Activated naive CD4-positive, alpha-beta T cell treated with Interleukin-2 at 50 U/mL for 16 hours (primary cell): Measurements from ENCODE around the gene CABP4.
A peak's percentile ranks its signal among the peaks of the same experiment; 100 is the strongest.
"Not testable (repeated sequence)": the region's sequence is repeated elsewhere in the genome, so short reads cannot be mapped to it uniquely, and the experiment has no call there.

Source experiments
- DNase-seq: peaks from one replicate; pipeline ENCODE4 v3.0.0-alpha.2; 2020

Gene CABP4

GRCh38 chr11:67419325-67420049, 35.7 kb upstream of the CABP4 start:
- no peak for DNase-seq

DNA sequence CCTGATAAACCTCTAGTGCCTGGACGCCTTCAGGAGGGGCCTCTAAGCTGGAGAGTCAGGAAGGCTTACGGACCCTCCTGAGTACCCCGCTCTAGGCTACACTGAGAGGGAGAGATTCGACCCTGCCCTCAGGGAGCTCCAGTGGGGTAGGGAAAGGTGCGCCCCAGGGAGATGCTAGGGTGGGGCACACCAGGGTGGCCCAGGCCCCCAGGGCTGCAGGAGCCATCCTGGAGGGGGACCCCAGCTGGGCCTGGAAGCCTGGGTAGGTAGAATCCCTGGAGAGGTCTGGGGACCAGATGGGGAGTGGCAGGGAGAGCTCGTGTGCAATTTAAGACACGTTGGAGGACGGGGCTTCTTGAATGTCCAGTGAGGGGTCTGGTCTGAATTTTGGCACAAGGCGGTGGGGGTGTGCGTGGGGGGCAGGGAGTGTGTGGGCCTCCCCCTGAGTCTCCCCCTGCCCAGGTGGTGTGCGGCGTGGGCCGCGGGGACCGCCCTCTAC, 35.0 kb upstream of the CABP4 start:
- DNase-seq = no peak

DNA sequence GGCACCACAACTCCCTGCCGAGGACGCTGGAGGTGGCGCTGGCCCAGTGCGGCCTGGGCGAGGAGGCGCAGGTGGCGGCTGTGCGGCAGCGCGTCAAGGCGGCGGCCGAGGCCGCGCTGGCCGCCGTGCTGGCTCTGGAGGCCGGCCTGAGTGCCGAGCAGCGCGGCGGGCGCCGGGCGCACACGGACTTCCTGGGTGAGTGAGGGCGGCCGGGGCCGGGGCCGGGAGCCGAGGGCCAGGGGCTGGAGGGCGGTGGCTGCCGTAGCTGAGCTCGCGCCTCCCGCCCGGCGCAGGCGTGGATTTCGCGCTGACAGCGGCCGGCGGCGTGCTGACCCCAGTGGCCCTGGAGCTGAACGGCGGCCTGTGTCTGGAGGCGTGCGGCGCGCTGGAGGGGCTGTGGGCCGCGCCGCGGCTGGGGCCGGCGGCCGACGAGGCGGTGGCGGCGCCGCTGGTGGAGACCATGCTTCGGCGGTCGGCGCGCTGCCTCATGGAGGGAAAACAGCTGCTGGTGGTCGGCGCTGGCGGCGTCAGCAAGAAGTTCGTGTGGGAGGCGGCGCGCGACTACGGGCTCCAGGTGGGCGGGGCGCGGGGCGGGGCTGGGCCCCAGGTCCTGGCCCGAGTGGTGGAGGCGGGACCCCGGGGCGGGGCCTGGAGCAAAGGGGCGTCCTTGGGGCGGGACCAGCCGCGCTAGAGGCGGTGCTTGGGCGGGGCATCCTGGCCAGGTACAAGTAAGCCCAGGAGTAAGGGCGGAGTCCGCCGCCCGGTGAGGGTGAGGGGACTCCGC, 34.3 kb upstream of the CABP4 start:
- DNase-seq = peak; percentile 97

- no peak for DNase-seq
These were observed 33.6 kb upstream of the CABP4 start for GRCh38 chr11:67421430-67422031.

GRCh38 chr11:67422891-67423290, 32.3 kb upstream of the CABP4 start:
- DNase-seq = no peak

GRCh38 chr11:67423466-67423865, 31.7 kb upstream of the CABP4 start:
- DNase-seq = no peak

DNA sequence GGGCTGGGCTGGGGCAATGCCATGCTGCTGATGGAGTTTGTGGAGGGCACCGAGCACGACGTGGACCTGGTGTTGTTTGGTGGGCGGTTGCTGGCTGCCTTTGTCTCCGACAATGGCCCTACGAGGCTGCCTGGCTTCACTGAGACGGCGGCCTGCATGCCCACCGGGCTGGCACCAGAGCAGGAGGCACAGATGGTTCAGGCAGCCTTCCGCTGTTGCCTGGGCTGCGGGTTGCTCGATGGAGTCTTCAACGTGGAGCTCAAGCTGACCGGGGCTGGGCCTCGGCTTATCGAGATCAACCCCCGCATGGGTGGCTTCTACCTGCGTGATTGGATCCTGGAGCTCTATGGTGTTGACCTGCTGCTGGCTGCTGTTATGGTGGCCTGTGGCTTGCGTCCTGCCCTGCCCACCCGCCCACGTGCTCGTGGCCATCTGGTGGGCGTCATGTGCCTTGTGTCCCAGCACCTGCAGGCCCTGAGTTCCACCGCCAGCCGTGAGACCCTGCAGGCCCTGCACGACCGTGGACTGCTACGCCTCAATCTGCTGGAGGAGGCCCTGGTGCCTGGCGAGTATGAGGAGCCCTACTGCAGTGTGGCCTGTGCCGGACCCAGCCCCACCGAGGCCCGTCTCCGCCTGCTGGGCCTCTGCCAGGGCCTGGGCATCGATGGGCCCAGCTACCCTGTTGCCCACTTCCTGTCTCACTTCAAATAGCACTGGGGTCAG, 31.1 kb upstream of the CABP4 start:
- no peak for DNase-seq

DNA sequence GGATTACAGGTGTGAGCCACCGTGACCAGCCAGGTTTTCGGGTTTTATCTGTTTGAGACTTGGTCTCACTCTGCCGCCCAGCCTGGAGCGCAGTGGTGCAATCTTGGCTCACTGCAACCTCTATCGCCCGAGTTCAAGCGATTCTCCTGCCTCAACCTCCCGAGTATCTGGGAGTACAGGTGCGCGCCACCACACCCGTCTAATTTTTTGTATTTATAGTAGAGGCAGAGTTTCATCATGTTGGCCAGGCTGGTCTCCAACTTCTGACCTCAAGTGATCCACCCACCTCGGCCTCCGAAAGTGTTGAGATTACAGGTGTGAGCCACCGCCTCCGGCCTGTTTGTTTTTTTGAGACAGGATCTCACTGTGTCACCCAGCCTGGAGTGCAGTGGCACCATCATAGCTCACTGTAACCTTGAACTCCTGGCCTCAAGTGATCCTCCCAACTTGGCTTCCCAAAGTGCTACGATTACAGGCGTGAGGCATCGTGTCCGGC, 27.7 kb upstream of the CABP4 start:
- not testable (repeated sequence) for DNase-seq

DNA sequence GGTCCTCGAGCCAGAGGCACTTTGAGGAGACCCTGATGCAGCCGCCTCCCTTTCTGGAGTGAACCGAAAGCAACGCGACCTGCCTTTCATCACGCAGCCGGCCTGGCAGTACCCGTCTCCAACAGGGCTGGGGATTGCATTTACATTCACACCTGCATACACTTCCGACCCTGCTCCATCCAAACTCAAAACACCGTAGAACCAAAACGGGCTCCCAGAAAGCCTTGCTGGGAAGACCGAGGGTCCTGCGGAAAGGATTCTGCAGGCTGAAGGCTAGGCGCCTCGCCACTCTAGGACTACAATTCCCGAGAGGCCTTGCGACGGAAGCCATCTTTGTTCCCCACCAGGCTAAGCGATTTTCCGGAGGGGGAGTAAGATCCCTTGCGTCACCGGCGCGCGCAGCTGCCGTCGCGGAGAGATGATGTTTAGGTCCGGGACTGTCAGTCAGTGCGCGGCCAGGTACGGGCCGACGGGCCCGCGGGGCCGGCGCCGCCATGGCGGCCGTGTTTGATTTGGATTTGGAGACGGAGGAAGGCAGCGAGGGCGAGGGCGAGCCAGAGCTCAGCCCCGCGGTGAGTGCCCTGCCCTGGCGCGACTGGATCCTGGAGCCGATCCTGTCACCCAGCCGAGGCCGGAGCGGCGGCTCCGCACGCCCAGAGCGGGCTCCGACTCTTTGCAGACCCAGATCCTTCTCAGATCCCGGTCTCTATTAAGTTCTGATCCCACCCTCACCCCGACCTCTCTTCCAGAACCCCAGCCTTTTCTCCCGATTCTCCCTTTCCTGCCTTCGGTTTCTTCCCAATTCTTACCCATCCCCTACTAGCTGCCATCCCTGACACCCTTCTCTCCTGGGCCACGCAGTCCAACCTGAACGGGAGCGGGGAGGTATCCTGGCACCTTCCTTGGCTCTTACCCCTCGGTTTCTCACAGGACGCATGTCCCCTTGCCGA, 26.8 kb upstream of the CABP4 start, which contains the start of gene RPS6KB2:
Gene RPS6KB2 (plus strand): TSS at position 443 of the 950 bp plus-strand sequence. CDS start 52 bp downstream, at position 495.
- DNase-seq = peak; percentile 100

- DNase-seq = no peak
These were observed 26.0 kb upstream of the CABP4 start for GRCh38 chr11:67429038-67429668.

GRCh38 chr11:67429722-67430121, 25.4 kb upstream of the CABP4 start:
- DNase-seq = no peak

- no peak for DNase-seq
These were observed 23.6 kb upstream of the CABP4 start for GRCh38 chr11:67431346-67432249.

- DNase-seq = no peak
These were observed 22.4 kb upstream of the CABP4 start for GRCh38 chr11:67432655-67433349.

- DNase-seq = no peak
These were observed 21.4 kb upstream of the CABP4 start for GRCh38 chr11:67433536-67434394.

GRCh38 chr11:67434395-67434881, 20.7 kb upstream of the CABP4 start:
- peak; percentile 40 for DNase-seq

GRCh38 chr11:67435031-67435726, 20.0 kb upstream of the CABP4 start:
- no peak for DNase-seq

GRCh38 chr11:67435727-67436458, 19.3 kb upstream of the CABP4 start:
- DNase-seq = no peak
